Endothelial cell of umbilical vein (primary cell): ENCODE data around the gene MCM7. TPM values are rescaled to one million over a fixed set of nuclear protein-coding genes. Genes with fewer than 3 reads are reported as not detected.

Experiments
- BruUV-seq: library from RNA; stranded (reverse); fragments of 400-500 nt; replicated peaks from 2 replicates; lab custom pipeline; 2021; lab: Mats Ljungman, UMichigan
- CTCF ChIA-PET: fragments of 300-600, 350-600 bp; sonication (Branson Sonifier 250); formaldehyde crosslinking; loops from one replicate; lab custom pipeline; 2021; ENCODE audit warnings: antibody characterized with exemption, inconsistent platforms; lab: Charles Lee
- POLR2A ChIA-PET: fragments of 300-600, 350-600 bp; sonication (Branson Sonifier 250); formaldehyde crosslinking; loops from one replicate; lab custom pipeline; 2021; ENCODE audit warnings: antibody characterized with exemption, inconsistent platforms; lab: Charles Lee
- DNase-seq: peaks from one replicate; pipeline ENCODE4 v3.0.0-alpha.2; 2011; ENCODE audit warnings: low read depth, low spot score
- FAIRE-seq: peaks from 2 replicates; lab custom pipeline; 2011; peaks lifted over from hg19 to GRCh38; lab: Jason Lieb, UNC
- H2AFZ ChIP-seq: 2 replicates; pipeline ENCODE4 v1.6.0; 2012; ENCODE audit warnings: low read depth, low read length, control low read depth, inconsistent platforms
- H3K27ac ChIP-seq: 2 replicates; pipeline ENCODE4 v1.5.1; 2011; ENCODE audit warnings: low read depth, mild to moderate bottlenecking, control low read depth, low read length, moderate library complexity; ENCODE audit not compliant: insufficient read depth
- H3K27me3 ChIP-seq, 2 experiments: 2 replicates each; pipeline versions ENCODE4 v1.6.0 to v1.6.1; 2011; ENCODE audit warnings: low read length in 2 of 2, mixed read lengths in 1 of 2; ENCODE audit not compliant: control insufficient read depth in 2 of 2, insufficient read depth in 2 of 2
- H3K36me3 ChIP-seq, 2 experiments: 2 replicates in 1 of 2; 3 replicates in 1 of 2; pipeline ENCODE4 v1.5.1; 2011; ENCODE audit warnings: low read length in 2 of 2, mild to moderate bottlenecking in 1 of 2, moderate library complexity in 1 of 2; ENCODE audit not compliant: control insufficient read depth in 2 of 2, insufficient read depth in 2 of 2; ENCODE audit errors: extremely low read depth in 1 of 2
- H3K4me1 ChIP-seq: 3 replicates; pipeline ENCODE4 v1.5.1; 2011; ENCODE audit warnings: mild to moderate bottlenecking, low read length; ENCODE audit not compliant: control insufficient read depth, insufficient read depth; ENCODE audit errors: extremely low read depth
- H3K4me2 ChIP-seq: 2 replicates; pipeline ENCODE4 v1.6.1; 2011; ENCODE audit warnings: low read length, control low read depth, mixed read lengths; ENCODE audit not compliant: insufficient read depth
- H3K4me3 ChIP-seq, 3 experiments: fragments of 200-600 bp in 1 of 3; sonication (generic), shearing (Covaris generic) in 1 of 3; replicated peaks in 1 of 3; 2 replicates each; pipeline ENCODE4 v1.5.1; 2011 to 2016; ENCODE audit warnings: control low read depth in 3 of 3, low read length in 3 of 3, mild to moderate bottlenecking in 2 of 3, inconsistent platforms in 1 of 3, low read depth in 1 of 3, moderate library complexity in 1 of 3; ENCODE audit not compliant: insufficient read depth in 1 of 3
- H3K79me2 ChIP-seq: 2 replicates; pipeline ENCODE4 v1.6.0; 2012; ENCODE audit warnings: low read length, inconsistent platforms; ENCODE audit not compliant: control insufficient read depth, insufficient read depth
- H3K9ac ChIP-seq: replicated peaks from 2 replicates; pipeline ENCODE3; 2011; ENCODE audit warnings: low read length, control low read depth; ENCODE audit not compliant: insufficient read depth; ENCODE audit errors: extremely low read depth
- H3K9me1 ChIP-seq: replicated peaks from 3 replicates; pipeline ENCODE4 v1.6.0; 2011; ENCODE audit warnings: mild to moderate bottlenecking, low read length; ENCODE audit not compliant: control insufficient read depth, insufficient read depth; ENCODE audit errors: extremely low read depth
- H3K9me3 ChIP-seq: replicated peaks from 2 replicates; pipeline ENCODE4 v1.5.1; 2012; ENCODE audit warnings: low read length, inconsistent platforms; ENCODE audit not compliant: control insufficient read depth, insufficient read depth
- H4K20me1 ChIP-seq: replicated peaks from 2 replicates; pipeline ENCODE3; 2011; ENCODE audit warnings: mild to moderate bottlenecking, low read length; ENCODE audit not compliant: control insufficient read depth, insufficient read depth; ENCODE audit errors: extremely low read depth
- EZH2 ChIP-seq: IDR thresholded peaks from 2 replicates; pipeline ENCODE4 v1.6.1; 2012; ENCODE audit warnings: borderline replicate concordance, low read depth, mild to moderate bottlenecking, moderate library complexity, low read length, inconsistent platforms; ENCODE audit not compliant: severe bottlenecking
- FOS ChIP-seq: IDR thresholded peaks from 2 replicates; pipeline ENCODE4 v1.6.1; 2011; ENCODE audit warnings: mild to moderate bottlenecking, low read length, moderate library complexity, borderline replicate concordance; ENCODE audit not compliant: insufficient read depth
- GATA2 ChIP-seq: IDR thresholded peaks from 2 replicates; pipeline ENCODE4 v1.7.0; 2011; ENCODE audit warnings: low read depth, mild to moderate bottlenecking, moderate library complexity, mixed read lengths, low read length; ENCODE audit not compliant: insufficient read length, insufficient read depth
- JUN ChIP-seq: IDR thresholded peaks from 2 replicates; pipeline ENCODE4 v1.6.1; 2011; ENCODE audit warnings: borderline replicate concordance, low read depth; ENCODE audit not compliant: insufficient read length, insufficient read depth
- POLR2A ChIP-seq: IDR thresholded peaks from 2 replicates; pipeline ENCODE4 v1.6.1; 2012; ENCODE audit warnings: low read depth, mild to moderate bottlenecking, control low read depth, low read length
- POLR2AphosphoS5 ChIP-seq: IDR thresholded peaks from 2 replicates; pipeline ENCODE4 v1.6.1; 2012; ENCODE audit warnings: low read depth, mild to moderate bottlenecking, control low read depth, low read length, moderate library complexity; ENCODE audit not compliant: insufficient read depth
- dilution Hi-C: fragments of 300-500 bp; cut with MboI; formaldehyde crosslinking; loops from one replicate; pipeline ENCODE4 v1.15.0; 2019; ENCODE audit warnings: low sequenced_read_pairs; ENCODE audit not compliant: extremely low pct_ligation_motif_present
- intact Hi-C: fragments of 100-400 bp; cut with micrococcal nuclease; formaldehyde crosslinking; loops from one replicate; pipeline ENCODE4 v1.10.0; 2022
- polyA plus RNA-seq, 4 experiments: library from polyadenylated mRNA; depleted of rRNA in 3 of 4; stranded (reverse) in 3 of 4; unstranded in 1 of 4; fragments of >200 nt; gene quantifications; 2 replicates each; pipeline versions ENCODE4 v1.2.1 to v1.2.3, GENCODE V29; 2011 to 2012; ENCODE audit warnings: missing spikeins in 1 of 4
- total RNA-seq: library from RNA; stranded (reverse); gene quantifications from 2 replicates; pipeline ENCODE4 v1.2.3, GENCODE V29; 2021
- TF ChIP-seq, protein P1 (sequence below), 2 donors: IDR thresholded peaks; 1 replicate in 1 of 2; 2 replicates in 1 of 2; pipeline ENCODE4 v1.5.1; 2011; ENCODE audit warnings: low read length in 2 of 2, mild to moderate bottlenecking in 2 of 2, moderate library complexity in 2 of 2, control low read depth in 1 of 2, inconsistent platforms in 1 of 2, low read depth in 1 of 2; ENCODE audit not compliant: insufficient read depth in 1 of 2; ENCODE audit errors: extremely low read depth in 1 of 2

The MCM7 gene
- total and polyA plus RNA-seq, 2 donors (not counting 3 experiments of a cell fraction or from before 2014, with no cell fraction given): 156 to 187 TPM

DNA sequence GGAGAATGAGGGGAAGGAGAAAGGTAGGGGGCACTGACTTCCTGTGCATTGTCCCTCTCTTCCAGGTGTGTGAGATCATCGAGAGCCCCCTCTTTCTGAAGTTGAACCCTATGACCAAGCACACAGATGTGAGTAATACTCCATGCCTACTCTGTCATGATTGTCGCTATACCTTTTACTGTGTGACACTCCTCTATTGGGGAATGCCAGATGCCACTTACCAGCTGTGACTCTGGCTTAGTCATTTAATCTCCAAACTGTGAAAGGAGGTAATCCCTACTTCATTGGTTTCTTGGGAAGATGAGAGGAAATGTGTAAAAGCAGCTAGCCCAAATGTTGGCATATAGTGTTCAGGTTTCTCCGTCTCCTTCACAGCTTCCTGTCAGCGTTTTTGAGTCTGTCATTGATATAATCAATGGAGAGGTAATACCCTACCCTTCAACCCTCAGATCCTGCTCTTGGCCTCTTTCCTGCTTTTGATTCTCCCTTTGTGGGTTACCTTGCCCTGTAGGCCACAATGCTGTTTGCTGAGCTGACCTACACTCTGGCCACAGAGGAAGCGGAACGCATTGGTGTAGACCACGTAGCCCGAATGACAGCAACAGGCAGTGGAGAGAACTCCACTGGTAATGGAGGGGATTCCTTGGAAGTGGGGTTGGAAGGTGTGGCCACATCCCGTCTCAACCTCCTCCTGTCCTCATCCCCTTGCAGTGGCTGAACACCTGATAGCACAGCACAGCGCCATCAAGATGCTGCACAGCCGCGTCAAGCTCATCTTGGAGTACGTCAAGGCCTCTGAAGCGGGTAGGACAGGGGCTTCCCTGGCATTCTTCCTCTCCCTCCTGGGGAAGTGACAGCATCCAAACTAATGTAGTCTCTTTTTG, 10.4 kb downstream of the MCM7 start:
- TF ChIP-seq GATA2 (no peak), POLR2A (no peak), POLR2AphosphoS5 (no peak), FOS (no peak), EZH2 (no peak), JUN (no peak)
- TF ChIP-seq, protein P1, sequence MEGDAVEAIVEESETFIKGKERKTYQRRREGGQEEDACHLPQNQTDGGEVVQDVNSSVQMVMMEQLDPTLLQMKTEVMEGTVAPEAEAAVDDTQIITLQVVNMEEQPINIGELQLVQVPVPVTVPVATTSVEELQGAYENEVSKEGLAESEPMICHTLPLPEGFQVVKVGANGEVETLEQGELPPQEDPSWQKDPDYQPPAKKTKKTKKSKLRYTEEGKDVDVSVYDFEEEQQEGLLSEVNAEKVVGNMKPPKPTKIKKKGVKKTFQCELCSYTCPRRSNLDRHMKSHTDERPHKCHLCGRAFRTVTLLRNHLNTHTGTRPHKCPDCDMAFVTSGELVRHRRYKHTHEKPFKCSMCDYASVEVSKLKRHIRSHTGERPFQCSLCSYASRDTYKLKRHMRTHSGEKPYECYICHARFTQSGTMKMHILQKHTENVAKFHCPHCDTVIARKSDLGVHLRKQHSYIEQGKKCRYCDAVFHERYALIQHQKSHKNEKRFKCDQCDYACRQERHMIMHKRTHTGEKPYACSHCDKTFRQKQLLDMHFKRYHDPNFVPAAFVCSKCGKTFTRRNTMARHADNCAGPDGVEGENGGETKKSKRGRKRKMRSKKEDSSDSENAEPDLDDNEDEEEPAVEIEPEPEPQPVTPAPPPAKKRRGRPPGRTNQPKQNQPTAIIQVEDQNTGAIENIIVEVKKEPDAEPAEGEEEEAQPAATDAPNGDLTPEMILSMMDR (IDR thresholded peaks at IDR 0.05; ENCODE audit: extremely low read depth in 1 of 2, insufficient read depth in 1 of 2, low read depth in 1 of 2, low read length in 2 of 2): no peak
- DNase-seq: no peak
- H2AFZ ChIP-seq: no peak overlapping the region
- peaks cover 21% of the 10 kb centered on the region for H3K79me2 ChIP-seq
- no peaks in the 10 kb centered on the region for H3K9me1 ChIP-seq
- no peak overlapping the region for H3K4me2 ChIP-seq
- intact Hi-C loops (no loop called here), dilution Hi-C loops (no loop called here)
- H3K4me1 ChIP-seq: peaks cover 39% of the 10 kb centered on the region
- H3K9me3 ChIP-seq: no peaks in the 10 kb centered on the region
- BruUV-seq: TSS peak; percentile 30
- no peak overlapping the region for H3K4me3 ChIP-seq
- FAIRE-seq: no peak
- H3K9ac ChIP-seq: no peak overlapping the region
- no peaks in the 10 kb centered on the region for H3K27me3 ChIP-seq
- no peak overlapping the region for H3K27ac ChIP-seq
- no peaks in the 10 kb centered on the region for H4K20me1 ChIP-seq
- CTCF ChIA-PET: interaction anchor here (0.6 to 1.2 kb wide), 4 partner anchors 8 to 10 kb away, joined by 3 to 5 read pairs (median 4); partner anchors contain the start of genes AP4M1 and MCM7
- POLR2A ChIA-PET: interaction anchor here (1.6 to 1.9 kb wide), 2 partner anchors 8 to 11 kb away, joined by 3 to 4 read pairs; partner anchors contain the start of genes AP4M1 and MCM7
- peaks cover 28 to 33% of the 10 kb centered on the region in 2 experiments for H3K36me3 ChIP-seq
